Panc1 (cell line): ENCODE data around the gene SDK1. TPM values are rescaled to one million over a fixed set of nuclear protein-coding genes. Genes with fewer than 3 reads are reported as not detected.

Source experiments
- ATAC-seq: fragments of 200-7000 bp; cut with Tn5 transposase; 2 replicates; pipeline ENCODE4 v1.9.1; 2020; ENCODE audit warnings: mild to moderate bottlenecking, moderate library complexity
- BruUV-seq: library from RNA; stranded (reverse); fragments of 400-500 nt; replicated peaks from 2 replicates; lab custom pipeline; 2021; lab: Mats Ljungman, UMichigan
- CTCF ChIA-PET: fragments of 300-600 bp; sonication (Branson Sonifier 250); formaldehyde crosslinking; loops from one replicate; lab custom pipeline; 2022; ENCODE audit warnings: antibody characterized with exemption; lab: Charles Lee
- POLR2A ChIA-PET: fragments of 300-600 bp; sonication (Branson Sonifier 250); formaldehyde crosslinking; loops from one replicate; lab custom pipeline; 2022; ENCODE audit warnings: antibody characterized with exemption; lab: Charles Lee
- DNase-seq: peaks from one replicate; pipeline ENCODE4 v3.0.0-alpha.2; 2010; ENCODE audit warnings: low read depth, low spot score
- H3K27ac ChIP-seq: 2 replicates; pipeline ENCODE4 v1.5.1; 2011; ENCODE audit warnings: mild to moderate bottlenecking, low read length, inconsistent platforms
- H3K27me3 ChIP-seq: fragments of 200-500 bp; sonication (Bioruptor generic); 2 replicates; pipeline ENCODE4 v1.6.0; 2014; ENCODE audit warnings: low read length, inconsistent platforms; ENCODE audit not compliant: control insufficient read depth, insufficient read depth
- H3K36me3 ChIP-seq: fragments of 200-500 bp; sonication (Bioruptor generic); 2 replicates; pipeline ENCODE4 v1.5.1; 2014; ENCODE audit warnings: inconsistent platforms, mild to moderate bottlenecking, low read length, moderate library complexity; ENCODE audit not compliant: control insufficient read depth, insufficient read depth
- H3K4me1 ChIP-seq: 2 replicates; pipeline ENCODE4 v1.5.1; 2011; ENCODE audit warnings: inconsistent platforms, mild to moderate bottlenecking, low read length, moderate library complexity; ENCODE audit not compliant: control insufficient read depth, insufficient read depth
- H3K4me3 ChIP-seq, 2 experiments: 2 replicates each; pipeline ENCODE4 v1.5.1; 2011 to 2012; ENCODE audit warnings: low read depth in 2 of 2, low read length in 2 of 2, mild to moderate bottlenecking in 2 of 2, inconsistent platforms in 1 of 2, moderate library complexity in 1 of 2
- H3K9me3 ChIP-seq: fragments of 200-500 bp; sonication (Bioruptor generic); 2 replicates; pipeline ENCODE4 v1.5.1; 2014; ENCODE audit warnings: low read depth, mild to moderate bottlenecking, inconsistent platforms, low read length, moderate library complexity; ENCODE audit not compliant: control insufficient read depth, insufficient read depth
- POLR2AphosphoS5 ChIP-seq: IDR thresholded peaks from 2 replicates; pipeline ENCODE4 v1.6.1; 2012; ENCODE audit warnings: mild to moderate bottlenecking, low read depth, low read length, moderate library complexity
- REST ChIP-seq, 2 experiments: IDR thresholded peaks; 2 replicates each; pipeline ENCODE4 v1.6.1; 2011 to 2012; ENCODE audit warnings: low read depth in 2 of 2, control low read depth in 1 of 2, low read length in 1 of 2, mild to moderate bottlenecking in 1 of 2, moderate library complexity in 1 of 2; ENCODE audit not compliant: insufficient read depth in 1 of 2
- SIN3A ChIP-seq: IDR thresholded peaks from 2 replicates; pipeline ENCODE4 v1.6.1; 2012; ENCODE audit warnings: low read depth, mild to moderate bottlenecking, low read length, moderate library complexity, borderline replicate concordance; ENCODE audit not compliant: insufficient read depth
- TCF7L2 ChIP-seq: IDR thresholded peaks from 2 replicates; pipeline ENCODE4 v1.6.1; 2011; ENCODE audit warnings: mild to moderate bottlenecking, low read depth, low read length, inconsistent platforms
- in situ Hi-C: cut with HindIII; loops from 2 replicates; pipeline ENCODE4 v1.10.0; 2016; ENCODE audit warnings: low sequenced_read_pairs, low pct_unique_long_range_greater_than_20kb
- intact Hi-C: fragments of 100-400 bp; cut with micrococcal nuclease; formaldehyde crosslinking; loops from one replicate; pipeline ENCODE4 v1.10.0; 2022; ENCODE audit not compliant: unreplicated experiment
- total RNA-seq: library from RNA; stranded (reverse); gene quantifications from one replicate; pipeline ENCODE4 v1.2.1, GENCODE V29; 2021; ENCODE audit not compliant: unreplicated experiment
- TF ChIP-seq, protein P1 (sequence below): fragments of 450-650 bp; IDR thresholded peaks from 2 replicates; pipeline ENCODE4 v1.5.1; 2017; ENCODE audit warnings: mild to moderate bottlenecking

SDK1 gene
- total RNA-seq, 1 experiment from 2014 or later = 47.4 TPM

- Histone ChIP-seq H3K9me3 (no peaks in the 10 kb centered on the region), H3K27ac (no peak overlapping the region), H3K36me3 (no peaks in the 10 kb centered on the region), H3K4me3 (no peak overlapping the region), H3K27me3 (no peaks in the 10 kb centered on the region), H3K4me1 (peaks cover 45% of the 10 kb centered on the region)
- ChIA-PET CTCF (no interaction called here), POLR2A (no interaction called here)
- in situ Hi-C loops = no loop called here
- ATAC-seq (no peak), DNase-seq (no peak)
- intact Hi-C loops = no loop called here
- TF ChIP-seq POLR2AphosphoS5 = no peak
- no peak for TF ChIP-seq REST (IDR thresholded peaks at IDR 0.05; ENCODE audit: insufficient read depth in 1 of 2, low read depth in 2 of 2, low read length in 1 of 2)
- BruUV-seq = no TSS peak
Observed at GRCh38 chr7:3310884-3311283, 9.8 kb downstream of the SDK1 start.

- CTCF ChIA-PET = no interaction called here
- H3K27ac ChIP-seq = no peak overlapping the region
- TF ChIP-seq TCF7L2 (no peak), REST (IDR thresholded peaks at IDR 0.05; ENCODE audit: insufficient read depth in 1 of 2, low read depth in 2 of 2, low read length in 1 of 2) (no peak), POLR2AphosphoS5 (no peak), SIN3A (no peak)
- TF ChIP-seq, protein P1, sequence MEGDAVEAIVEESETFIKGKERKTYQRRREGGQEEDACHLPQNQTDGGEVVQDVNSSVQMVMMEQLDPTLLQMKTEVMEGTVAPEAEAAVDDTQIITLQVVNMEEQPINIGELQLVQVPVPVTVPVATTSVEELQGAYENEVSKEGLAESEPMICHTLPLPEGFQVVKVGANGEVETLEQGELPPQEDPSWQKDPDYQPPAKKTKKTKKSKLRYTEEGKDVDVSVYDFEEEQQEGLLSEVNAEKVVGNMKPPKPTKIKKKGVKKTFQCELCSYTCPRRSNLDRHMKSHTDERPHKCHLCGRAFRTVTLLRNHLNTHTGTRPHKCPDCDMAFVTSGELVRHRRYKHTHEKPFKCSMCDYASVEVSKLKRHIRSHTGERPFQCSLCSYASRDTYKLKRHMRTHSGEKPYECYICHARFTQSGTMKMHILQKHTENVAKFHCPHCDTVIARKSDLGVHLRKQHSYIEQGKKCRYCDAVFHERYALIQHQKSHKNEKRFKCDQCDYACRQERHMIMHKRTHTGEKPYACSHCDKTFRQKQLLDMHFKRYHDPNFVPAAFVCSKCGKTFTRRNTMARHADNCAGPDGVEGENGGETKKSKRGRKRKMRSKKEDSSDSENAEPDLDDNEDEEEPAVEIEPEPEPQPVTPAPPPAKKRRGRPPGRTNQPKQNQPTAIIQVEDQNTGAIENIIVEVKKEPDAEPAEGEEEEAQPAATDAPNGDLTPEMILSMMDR = no peak
- no TSS peak for BruUV-seq
- POLR2A ChIA-PET = no interaction called here
- no peak overlapping the region for H3K4me3 ChIP-seq
- no peaks in the 10 kb centered on the region for H3K27me3 ChIP-seq
- ATAC-seq = no peak
- no peaks in the 10 kb centered on the region for H3K36me3 ChIP-seq
- peaks cover 28% of the 10 kb centered on the region; the same call in 1 of the 2 replicates for H3K4me1 ChIP-seq
- intact Hi-C loops (no loop called here), in situ Hi-C loops (no loop called here)
- no peaks in the 10 kb centered on the region for H3K9me3 ChIP-seq
- DNase-seq = no peak
Observed at GRCh38 chr7:3312583-3312982, 11.5 kb downstream of the SDK1 start.
